ENCODE data around the gene SESN3. TPM values are rescaled to one million over a fixed set of nuclear protein-coding genes. Genes with fewer than 3 reads are reported as not detected.

Gene SESN3
- total and polyA plus RNA-seq, 7 experiments from 2014 or later: 4.2 to 262 (median 89.8) TPM

Other genes with a start within 250 kb of the SESN3 start
- not detected for gene KDM4E, start 205.9 kb downstream of the SESN3 start, total RNA-seq
- not detected for gene KDM4E, start 205.9 kb downstream of the SESN3 start, polyA plus RNA-seq
- not detected for gene KDM4F, start 181.8 kb downstream of the SESN3 start, total RNA-seq
- not detected for gene KDM4F, start 181.8 kb downstream of the SESN3 start, polyA plus RNA-seq
- gene SRSF8, start 164.3 kb downstream of the SESN3 start, total RNA-seq: 100 to 1,000 TPM in 2 of 5 experiments, 10 to 100 TPM in 3; 42.3 to 112 (median 53.4) TPM
- 100 to 1,000 TPM in 1 of 2 donors, 10 to 100 TPM in 1; 86.2 to 116 TPM for gene SRSF8, start 164.3 kb downstream of the SESN3 start, polyA plus RNA-seq
- 10 to 100 TPM in 1 of 5 experiments, 1 to 10 TPM in 4; 4.7 to 23.2 (median 8.6) TPM for gene ENDOD1, start 141.4 kb downstream of the SESN3 start, total RNA-seq
- 1 to 10 TPM; 5.3 to 6.0 TPM for gene ENDOD1, start 141.4 kb downstream of the SESN3 start, polyA plus RNA-seq

All from naive thymus-derived CD4-positive, alpha-beta T cell (primary cell).